IPS-20b (cell line): ENCODE results near the gene PAX2.

ENCODE experiments used
- H3K27ac ChIP-seq: one replicate; pipeline ENCODE4 v1.5.1; 2013; ENCODE audit warnings: low read length
- H3K27me3 ChIP-seq: 2 replicates; pipeline ENCODE4 v1.6.1; 2013; ENCODE audit warnings: mild to moderate bottlenecking, low read length, inconsistent platforms; ENCODE audit not compliant: insufficient read depth
- H3K36me3 ChIP-seq: 2 replicates; pipeline ENCODE4 v1.6.1; 2013; ENCODE audit warnings: low read depth, mild to moderate bottlenecking, inconsistent platforms, low read length, moderate library complexity; ENCODE audit not compliant: insufficient read depth
- H3K4me1 ChIP-seq: 2 replicates; pipeline ENCODE4 v1.6.1; 2013; ENCODE audit warnings: mild to moderate bottlenecking, control low read depth, inconsistent platforms, low read length, moderate library complexity; ENCODE audit not compliant: insufficient read depth
- H3K4me3 ChIP-seq: 2 replicates; pipeline ENCODE4 v1.5.1; 2013; ENCODE audit warnings: mild to moderate bottlenecking, low read length, inconsistent platforms
- H3K9ac ChIP-seq: 2 replicates; pipeline ENCODE4 v1.6.1; 2013; ENCODE audit warnings: low read depth, mild to moderate bottlenecking, inconsistent platforms, low read length, moderate library complexity
- H3K9me3 ChIP-seq: 2 replicates; pipeline ENCODE4 v1.6.1; 2013; ENCODE audit warnings: mild to moderate bottlenecking, low read depth, low read length, inconsistent platforms; ENCODE audit not compliant: insufficient read depth

Gene PAX2

GRCh38 chr10:100749309-100750217, 4.2 kb downstream of the PAX2 start:
- H3K27ac ChIP-seq = no peak overlapping the region
- H3K9me3 ChIP-seq = peaks cover 10% of the 10 kb centered on the region; the same call in 1 of the 2 replicates
- H3K4me1 ChIP-seq = peaks cover 6% of the 10 kb centered on the region; the same call in 1 of the 2 replicates
- no peak overlapping the region for H3K9ac ChIP-seq
- H3K4me3 ChIP-seq = no peak overlapping the region
- no peaks in the 10 kb centered on the region for H3K36me3 ChIP-seq
- H3K27me3 ChIP-seq = peaks cover 100% of the 10 kb centered on the region

DNA sequence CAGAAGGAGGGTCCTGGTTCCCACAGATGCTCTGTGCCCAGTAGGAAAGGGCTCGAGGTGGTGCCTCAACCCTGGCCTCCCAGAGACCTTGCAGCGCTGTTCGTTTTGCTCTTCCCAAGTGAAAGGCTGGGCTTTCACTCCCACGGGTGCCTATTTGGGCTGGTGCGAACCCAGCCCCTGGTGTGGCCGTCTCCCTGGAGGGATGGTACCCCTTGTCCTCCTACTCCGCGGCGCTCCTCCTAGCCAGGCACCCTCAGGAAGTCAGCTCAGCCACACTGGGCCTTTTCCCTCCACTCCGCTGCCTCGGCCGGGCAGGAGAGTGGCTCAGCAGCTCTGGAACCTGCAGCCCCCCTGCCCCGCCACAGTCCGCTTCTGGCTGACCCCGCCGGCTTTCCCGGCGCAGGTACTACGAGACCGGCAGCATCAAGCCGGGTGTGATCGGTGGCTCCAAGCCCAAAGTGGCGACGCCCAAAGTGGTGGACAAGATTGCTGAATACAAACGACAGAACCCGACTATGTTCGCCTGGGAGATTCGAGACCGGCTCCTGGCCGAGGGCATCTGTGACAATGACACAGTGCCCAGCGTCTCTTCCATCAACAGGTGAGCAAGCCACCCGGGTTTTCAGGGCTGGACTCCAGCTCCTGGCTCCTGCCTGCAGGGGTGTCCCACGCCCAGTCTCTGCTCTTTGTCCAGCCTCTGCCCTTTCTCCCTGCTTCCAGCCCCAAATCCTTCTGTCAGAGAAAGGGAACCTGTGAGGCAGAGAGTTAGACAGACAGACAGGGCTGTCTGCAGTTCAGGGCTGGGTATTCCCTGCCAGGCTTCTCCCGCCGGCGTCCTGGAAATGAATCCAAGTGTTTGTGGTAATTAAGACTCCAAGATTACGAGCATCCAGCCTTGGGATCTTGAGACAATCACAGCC, 5.2 kb downstream of the PAX2 start:
- Histone ChIP-seq H3K9ac (no peak overlapping the region), H3K4me1 (peaks cover 6% of the 10 kb centered on the region; the same call in 1 of the 2 replicates), H3K36me3 (no peaks in the 10 kb centered on the region), H3K27ac (no peak overlapping the region), H3K4me3 (no peak overlapping the region), H3K9me3 (peaks cover 10% of the 10 kb centered on the region; the same call in 1 of the 2 replicates), H3K27me3 (peaks cover 100% of the 10 kb centered on the region)

DNA sequence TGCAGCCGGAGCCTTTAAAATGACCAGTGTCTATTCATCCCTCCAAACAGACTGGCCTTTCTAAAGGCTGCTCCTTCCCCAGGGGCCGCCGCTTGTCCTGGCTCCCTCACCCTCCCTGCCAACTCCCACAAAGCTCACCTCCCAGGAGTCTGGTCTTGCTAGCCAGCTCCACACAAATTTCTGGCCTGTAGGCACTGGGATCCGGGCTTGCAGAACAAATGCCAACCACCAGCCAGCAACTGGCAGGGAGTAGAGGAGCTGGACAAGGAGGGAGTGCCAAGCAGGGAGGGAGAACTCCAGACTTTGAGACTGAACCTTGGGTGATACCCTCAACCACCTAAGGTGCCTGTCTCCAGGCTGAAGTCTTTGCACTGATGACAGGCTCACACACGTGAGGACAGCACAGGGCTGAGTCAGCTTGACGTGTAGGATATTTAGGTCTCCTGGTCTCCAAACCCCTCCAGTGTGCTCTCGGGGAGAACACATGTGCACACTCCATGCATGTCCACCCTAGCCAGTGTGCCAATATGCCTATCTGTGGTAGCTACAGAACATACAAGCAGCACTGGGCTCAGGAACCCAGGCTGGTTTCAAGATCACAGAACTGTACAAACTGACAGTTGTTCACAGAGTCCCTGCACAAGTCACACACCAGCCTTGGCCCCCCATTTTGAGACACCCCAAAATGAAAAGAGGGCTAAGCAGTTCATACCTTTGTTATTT, 6.0 kb downstream of the PAX2 start:
- Histone ChIP-seq H3K27me3 (peaks cover 100% of the 10 kb centered on the region), H3K9ac (no peak overlapping the region), H3K27ac (no peak overlapping the region), H3K9me3 (peaks cover 10% of the 10 kb centered on the region; the same call in 1 of the 2 replicates), H3K4me1 (peaks cover 4% of the 10 kb centered on the region; the same call in 1 of the 2 replicates), H3K36me3 (no peaks in the 10 kb centered on the region), H3K4me3 (no peak overlapping the region)

DNA sequence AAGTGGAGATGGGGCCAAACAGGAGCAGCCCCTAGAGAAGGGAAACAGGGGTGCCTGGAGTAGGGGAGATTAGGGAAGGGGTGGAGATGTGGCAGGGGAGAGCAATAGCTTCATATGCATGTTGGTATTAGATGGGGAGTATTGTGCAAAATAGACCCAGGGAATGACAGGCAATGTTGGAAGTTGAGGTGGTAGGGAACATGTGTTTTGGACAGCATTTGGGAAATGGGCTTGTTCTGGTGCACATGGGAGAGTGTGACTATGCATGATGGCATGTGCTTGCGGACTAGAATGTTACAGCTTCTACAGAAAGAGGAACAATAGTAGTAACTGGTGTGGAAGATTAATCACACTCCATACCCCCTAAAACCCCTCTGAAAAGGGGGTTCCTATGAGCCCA, 10.4 kb downstream of the PAX2 start:
- no peaks in the 10 kb centered on the region for H3K36me3 ChIP-seq
- H3K9ac ChIP-seq = no peak overlapping the region
- peaks cover 10% of the 10 kb centered on the region; the same call in 1 of the 2 replicates for H3K9me3 ChIP-seq
- no peak overlapping the region for H3K27ac ChIP-seq
- no peak overlapping the region for H3K4me3 ChIP-seq
- H3K4me1 ChIP-seq = no peaks in the 10 kb centered on the region
- H3K27me3 ChIP-seq = peaks cover 97% of the 10 kb centered on the region

- Histone ChIP-seq H3K4me3 (no peak overlapping the region), H3K27me3 (peaks cover 90% of the 10 kb centered on the region), H3K36me3 (no peaks in the 10 kb centered on the region), H3K4me1 (no peaks in the 10 kb centered on the region), H3K9ac (no peak overlapping the region), H3K27ac (no peak overlapping the region), H3K9me3 (no peaks in the 10 kb centered on the region)
Measured at GRCh38 chr10:100759331-100759730, 13.9 kb downstream of the PAX2 start.

- Histone ChIP-seq H3K4me3 (no peak overlapping the region), H3K27ac (no peak overlapping the region), H3K4me1 (no peaks in the 10 kb centered on the region), H3K9ac (no peak overlapping the region), H3K36me3 (no peaks in the 10 kb centered on the region), H3K9me3 (no peaks in the 10 kb centered on the region), H3K27me3 (peaks cover 87% of the 10 kb centered on the region)
Measured at GRCh38 chr10:100760726-100761125, 15.3 kb downstream of the PAX2 start.

GRCh38 chr10:100761191-100761590, 15.8 kb downstream of the PAX2 start:
- H3K27me3 ChIP-seq = peaks cover 87% of the 10 kb centered on the region
- H3K9ac ChIP-seq = no peak overlapping the region
- no peaks in the 10 kb centered on the region for H3K36me3 ChIP-seq
- no peaks in the 10 kb centered on the region for H3K4me1 ChIP-seq
- H3K4me3 ChIP-seq = no peak overlapping the region
- no peaks in the 10 kb centered on the region for H3K9me3 ChIP-seq
- no peak overlapping the region for H3K27ac ChIP-seq

DNA sequence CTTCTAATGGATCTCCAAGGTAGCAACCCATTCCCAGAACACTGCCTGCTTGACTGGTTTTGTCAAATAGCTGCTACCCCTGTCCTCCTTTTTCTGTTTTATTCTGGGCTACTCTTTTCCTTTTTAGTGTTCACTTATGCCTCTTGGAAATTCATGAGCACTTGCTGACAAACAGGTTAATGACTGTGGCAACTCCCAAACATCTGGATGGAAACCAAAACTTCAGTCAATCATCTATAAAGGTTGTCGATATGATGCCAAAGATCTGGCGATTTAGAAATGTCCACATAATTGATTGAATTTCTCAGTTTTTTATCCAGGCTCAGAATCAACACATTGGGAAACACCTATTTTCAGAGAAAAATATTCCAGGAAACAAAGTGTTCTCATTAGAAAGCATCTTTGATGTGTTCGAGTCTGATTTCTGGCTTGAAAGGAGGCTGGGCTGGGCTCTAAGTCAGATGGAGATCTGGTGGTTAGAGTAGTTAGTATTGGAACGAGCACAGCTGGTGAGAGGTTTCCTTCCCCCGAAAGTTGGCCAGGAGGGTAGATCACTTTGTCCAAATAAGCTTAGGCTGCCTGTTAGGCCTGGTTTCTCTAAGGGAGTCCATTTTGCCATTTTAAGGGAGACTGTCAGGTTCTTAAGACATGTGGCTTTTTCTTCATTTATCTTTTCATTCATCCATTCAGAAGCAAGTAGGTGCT, 17.8 kb downstream of the PAX2 start:
- Histone ChIP-seq H3K9ac (no peak overlapping the region), H3K27me3 (peaks cover 86% of the 10 kb centered on the region)

DNA sequence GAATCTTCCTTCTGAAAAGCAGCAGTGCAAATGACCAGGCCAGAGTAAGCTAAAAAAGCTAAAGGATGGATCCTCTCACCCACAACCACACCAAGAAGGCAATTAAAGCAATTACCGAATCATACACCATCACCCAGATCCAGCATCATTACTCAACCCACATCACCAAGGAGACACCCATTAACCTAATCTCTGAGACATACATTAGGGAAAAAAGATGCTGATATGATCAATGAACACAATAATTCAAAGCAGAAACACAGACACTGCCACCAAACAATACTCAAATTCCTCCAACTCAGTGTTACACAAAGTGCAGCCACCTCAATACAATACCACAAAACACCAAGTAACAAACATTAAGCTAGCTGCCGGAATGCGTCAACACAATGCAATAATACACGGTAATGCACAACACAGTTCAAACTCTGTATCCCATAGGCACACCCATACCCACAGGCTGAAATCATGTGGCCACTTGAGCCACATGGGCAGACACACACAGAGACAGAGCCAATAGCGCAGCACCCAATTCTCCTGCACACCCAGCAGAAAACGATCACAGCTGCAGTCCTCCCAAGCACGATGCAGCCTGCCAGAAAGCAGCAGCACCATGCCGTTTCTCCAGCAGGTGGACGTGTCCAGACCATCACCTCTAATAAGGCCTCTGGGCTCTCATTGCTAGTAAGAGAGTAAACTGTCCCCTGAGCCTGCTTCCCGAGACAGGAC, 21.5 kb downstream of the PAX2 start:
- H3K27me3 ChIP-seq = peaks cover 49% of the 10 kb centered on the region
- H3K36me3 ChIP-seq = no peaks in the 10 kb centered on the region
- no peak overlapping the region for H3K4me3 ChIP-seq
- no peaks in the 10 kb centered on the region for H3K4me1 ChIP-seq
- H3K9me3 ChIP-seq = no peaks in the 10 kb centered on the region
- no peak overlapping the region for H3K27ac ChIP-seq
- H3K9ac ChIP-seq = no peak overlapping the region

More for the DNA sequence above, 17.8 kb downstream of the PAX2 start:
- H3K4me3 ChIP-seq = no peak overlapping the region
- H3K27ac ChIP-seq = no peak overlapping the region
- no peaks in the 10 kb centered on the region for H3K4me1 ChIP-seq
- no peaks in the 10 kb centered on the region for H3K9me3 ChIP-seq
- no peaks in the 10 kb centered on the region for H3K36me3 ChIP-seq

DNA sequence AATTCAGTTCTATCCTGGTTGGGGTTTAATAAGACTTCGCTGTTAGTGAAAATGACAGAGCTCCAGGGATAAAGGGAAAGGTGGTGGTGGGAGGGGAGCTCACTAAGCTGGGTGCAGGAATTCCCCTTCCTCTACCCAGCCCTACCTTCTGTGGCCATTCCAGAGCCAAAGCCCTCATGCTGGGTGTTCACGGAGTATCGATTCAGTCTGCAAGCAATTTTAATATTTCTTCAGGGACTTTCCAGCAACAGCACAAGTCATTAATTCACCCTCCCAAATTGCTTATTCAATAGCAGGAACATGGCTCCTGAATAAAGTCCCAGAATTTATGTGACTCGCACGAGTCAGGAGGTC, 22.0 kb downstream of the PAX2 start:
- Histone ChIP-seq H3K27me3 (peaks cover 46% of the 10 kb centered on the region), H3K4me3 (no peak overlapping the region), H3K9me3 (no peaks in the 10 kb centered on the region), H3K27ac (no peak overlapping the region), H3K4me1 (no peaks in the 10 kb centered on the region), H3K9ac (no peak overlapping the region), H3K36me3 (no peaks in the 10 kb centered on the region)
